GM19193 (cell line): ENCODE data around the gene HELB.

Source experiments
- POLR2A ChIP-seq: IDR thresholded peaks from 4 replicates; pipeline ENCODE4 v1.6.1; 2011; ENCODE audit not compliant: insufficient read depth, insufficient read length; ENCODE audit errors: extremely low read depth

The HELB gene

GRCh38 chr12:66288121-66288520 lies 14.2 kb upstream of the HELB start:
- no peak for TF ChIP-seq POLR2A

GRCh38 chr12:66289485-66289884 lies 12.8 kb upstream of the HELB start:
- no peak for TF ChIP-seq POLR2A

GRCh38 chr12:66290716-66291200 lies 11.5 kb upstream of the HELB start:
- no peak for TF ChIP-seq POLR2A

- no peak for TF ChIP-seq POLR2A
Measured at GRCh38 chr12:66296176-66296683, 6.1 kb upstream of the HELB start.

GRCh38 chr12:66297080-66297479 lies 5.2 kb upstream of the HELB start:
- TF ChIP-seq POLR2A = no peak

GRCh38 chr12:66297923-66298322 lies 4.4 kb upstream of the HELB start:
- no peak for TF ChIP-seq POLR2A

GRCh38 chr12:66302827-66303169 lies 505 bp downstream of the HELB start:
- TF ChIP-seq POLR2A = no peak

GRCh38 chr12:66304296-66304900 lies 2.1 kb downstream of the HELB start:
- no peak for TF ChIP-seq POLR2A

- no peak for TF ChIP-seq POLR2A
Measured at GRCh38 chr12:66309606-66310005, 7.3 kb downstream of the HELB start.

GRCh38 chr12:66312189-66312588 lies 9.9 kb downstream of the HELB start:
- TF ChIP-seq POLR2A = no peak

- TF ChIP-seq POLR2A = no peak
Measured at GRCh38 chr12:66314278-66314677, 12.0 kb downstream of the HELB start.

GRCh38 chr12:66319266-66319954 lies 17.1 kb downstream of the HELB start:
- TF ChIP-seq POLR2A = no peak

GRCh38 chr12:66320996-66321395 lies 18.7 kb downstream of the HELB start:
- TF ChIP-seq POLR2A = no peak

- no peak for TF ChIP-seq POLR2A
Measured at GRCh38 chr12:66321435-66321834, 19.1 kb downstream of the HELB start.

- no peak for TF ChIP-seq POLR2A
Measured at GRCh38 chr12:66323017-66323416, 20.7 kb downstream of the HELB start.

GRCh38 chr12:66329941-66330340 lies 27.6 kb downstream of the HELB start:
- no peak for TF ChIP-seq POLR2A
